Measurements from ENCODE around the gene ANAPC2. TPM values are rescaled to one million over a fixed set of nuclear protein-coding genes. Genes with fewer than 3 reads are reported as not detected.
"Not testable (repeated sequence)": the region's sequence is repeated elsewhere in the genome, so short reads cannot be mapped to it uniquely, and the experiment has no call there.

Gene ANAPC2
- total RNA-seq, 3 donors from 2014 or later (not counting 1 experiment from before 2014, with no cell fraction given) = 146 to 172 (median 171) TPM

- no peaks in the 10 kb centered on the region for H3K9me3 Mint-ChIP-seq
- no peak overlapping the region for H3K4me3 Mint-ChIP-seq
- Histone ChIP-seq H3K27ac (ENCODE audit: low read length) (no peak overlapping the region), H3K4me3 (ENCODE audit: low read length) (no peak overlapping the region), H3K36me3 (ENCODE audit: control insufficient read depth, insufficient read depth, low read length) (no peaks in the 10 kb centered on the region), H3K9me3 (ENCODE audit: control insufficient read depth, insufficient read depth, low read length) (no peaks in the 10 kb centered on the region), H3K4me1 (ENCODE audit: control insufficient read depth, insufficient read depth, low read length) (peaks cover 4% of the 10 kb centered on the region), H3K27me3 (ENCODE audit: control insufficient read depth, insufficient read depth, low read length) (peaks cover 28% of the 10 kb centered on the region)
- no peak for DNase-seq
- 42% methylated on average over 27 of the region's 27 CpGs for WGBS (ENCODE audit: insufficient coverage)
- H3K4me1 Mint-ChIP-seq = peaks cover 0 to 6% of the 10 kb centered on the region in 2 donors
- no peak for ATAC-seq
- H3K27me3 Mint-ChIP-seq (ENCODE audit: low read depth in 2 of 2) = peaks cover 22 to 28% of the 10 kb centered on the region in 2 donors
- TF ChIP-seq CTCF (IDR thresholded peaks at IDR 0.05) = no peak
- no peak overlapping the region for H3K27ac Mint-ChIP-seq
- intact Hi-C loops (cut with micrococcal nuclease) = no loop called here
- no peaks in the 10 kb centered on the region for H3K36me3 Mint-ChIP-seq
Measured at GRCh38 chr9:137136261-137136880, 52.0 kb downstream of the ANAPC2 start.

GRCh38 chr9:137135154-137135553 lies 53.2 kb downstream of the ANAPC2 start:
- WGBS (ENCODE audit: insufficient coverage) = 82% methylated on average over 8 of the region's 9 CpGs
- H3K4me1 Mint-ChIP-seq; H3K27ac Mint-ChIP-seq; H3K4me3 Mint-ChIP-seq; H3K9me3 ChIP-seq (ENCODE audit: control insufficient read depth, insufficient read depth, low read length); DNase-seq; H3K36me3 Mint-ChIP-seq; H3K27ac ChIP-seq (ENCODE audit: low read length); intact Hi-C loops (cut with micrococcal nuclease); H3K36me3 ChIP-seq (ENCODE audit: control insufficient read depth, insufficient read depth, low read length); ATAC-seq; H3K4me3 ChIP-seq (ENCODE audit: low read length); H3K4me1 ChIP-seq (ENCODE audit: control insufficient read depth, insufficient read depth, low read length); H3K9me3 Mint-ChIP-seq: not testable (repeated sequence)
- H3K27me3 Mint-ChIP-seq (ENCODE audit: low read depth in 2 of 2) = peaks cover 16 to 24% of the 10 kb centered on the region in 2 donors
- peaks cover 25% of the 10 kb centered on the region for H3K27me3 ChIP-seq (ENCODE audit: control insufficient read depth, insufficient read depth, low read length)

- no peaks in the 10 kb centered on the region for H3K36me3 ChIP-seq (ENCODE audit: control insufficient read depth, insufficient read depth, low read length)
- 81% methylated on average over 4 of the region's 4 CpGs for WGBS (ENCODE audit: insufficient coverage)
- Mint-ChIP-seq H3K27me3 (ENCODE audit: low read depth in 2 of 2) (peaks cover 14 to 18% of the 10 kb centered on the region in 2 donors), H3K4me1 (peaks cover 0 to 6% of the 10 kb centered on the region in 2 donors), H3K9me3 (no peaks in the 10 kb centered on the region), H3K27ac (no peak overlapping the region), H3K4me3 (no peak overlapping the region), H3K36me3 (no peaks in the 10 kb centered on the region)
- no peak overlapping the region for H3K4me3 ChIP-seq (ENCODE audit: low read length)
- H3K9me3 ChIP-seq (ENCODE audit: control insufficient read depth, insufficient read depth, low read length) = peaks cover 3% of the 10 kb centered on the region
- H3K4me1 ChIP-seq (ENCODE audit: control insufficient read depth, insufficient read depth, low read length) = peaks cover 10% of the 10 kb centered on the region
- intact Hi-C loops (cut with micrococcal nuclease) = no loop called here
- peaks cover 18% of the 10 kb centered on the region for H3K27me3 ChIP-seq (ENCODE audit: control insufficient read depth, insufficient read depth, low read length)
- no peak for TF ChIP-seq CTCF (IDR thresholded peaks at IDR 0.05)
- no peak overlapping the region for H3K27ac ChIP-seq (ENCODE audit: low read length)
- DNase-seq = no peak
- ATAC-seq = no peak
Measured at GRCh38 chr9:137134191-137134590, 54.2 kb downstream of the ANAPC2 start.

GRCh38 chr9:137130176-137130755 lies 58.1 kb downstream of the ANAPC2 start:
- no peak for TF ChIP-seq CTCF (IDR thresholded peaks at IDR 0.05)
- Histone ChIP-seq H3K9me3 (ENCODE audit: control insufficient read depth, insufficient read depth, low read length) (peaks cover 3% of the 10 kb centered on the region), H3K4me3 (ENCODE audit: low read length) (peak overlapping the region; percentile 62), H3K4me1 (ENCODE audit: control insufficient read depth, insufficient read depth, low read length) (peaks cover 35% of the 10 kb centered on the region), H3K36me3 (ENCODE audit: control insufficient read depth, insufficient read depth, low read length) (no peaks in the 10 kb centered on the region), H3K27ac (ENCODE audit: low read length) (no peak overlapping the region), H3K27me3 (ENCODE audit: control insufficient read depth, insufficient read depth, low read length) (no peaks in the 10 kb centered on the region)
- ATAC-seq (no peak), DNase-seq (no peak)
- H3K27me3 Mint-ChIP-seq (ENCODE audit: low read depth in 2 of 2) = peaks cover 6 to 7% of the 10 kb centered on the region in 2 donors
- H3K4me1 Mint-ChIP-seq = peaks cover 22 to 24% of the 10 kb centered on the region in 2 donors
- peak overlapping the region; percentile 36 to 70 for H3K27ac Mint-ChIP-seq
- 9% methylated on average over 58 of the region's 58 CpGs for whole genome bisulfite sequencing (ENCODE audit: insufficient coverage)
- intact Hi-C loops (cut with micrococcal nuclease) = no loop called here
- H3K36me3 Mint-ChIP-seq = no peaks in the 10 kb centered on the region
- no peaks in the 10 kb centered on the region for H3K9me3 Mint-ChIP-seq
- H3K4me3 Mint-ChIP-seq = peak overlapping the region; percentile 86

All from natural killer cell (primary cell).